ENCODE results near the gene HTR4. TPM values are rescaled to one million over a fixed set of nuclear protein-coding genes. Genes with fewer than 3 reads are reported as not detected.

Gene HTR4
- total RNA-seq, 6 donors from 2014 or later, result 0.09 TPM; not detected in 5

GRCh38 chr5:148523139-148523538, 131.2 kb downstream of the HTR4 start:
- no peaks in the 10 kb centered on the region for H3K27me3 ChIP-seq
- H3K4me1 ChIP-seq, result no peaks in the 10 kb centered on the region
- DNase-seq, result no peak
- TF ChIP-seq, protein P1, sequence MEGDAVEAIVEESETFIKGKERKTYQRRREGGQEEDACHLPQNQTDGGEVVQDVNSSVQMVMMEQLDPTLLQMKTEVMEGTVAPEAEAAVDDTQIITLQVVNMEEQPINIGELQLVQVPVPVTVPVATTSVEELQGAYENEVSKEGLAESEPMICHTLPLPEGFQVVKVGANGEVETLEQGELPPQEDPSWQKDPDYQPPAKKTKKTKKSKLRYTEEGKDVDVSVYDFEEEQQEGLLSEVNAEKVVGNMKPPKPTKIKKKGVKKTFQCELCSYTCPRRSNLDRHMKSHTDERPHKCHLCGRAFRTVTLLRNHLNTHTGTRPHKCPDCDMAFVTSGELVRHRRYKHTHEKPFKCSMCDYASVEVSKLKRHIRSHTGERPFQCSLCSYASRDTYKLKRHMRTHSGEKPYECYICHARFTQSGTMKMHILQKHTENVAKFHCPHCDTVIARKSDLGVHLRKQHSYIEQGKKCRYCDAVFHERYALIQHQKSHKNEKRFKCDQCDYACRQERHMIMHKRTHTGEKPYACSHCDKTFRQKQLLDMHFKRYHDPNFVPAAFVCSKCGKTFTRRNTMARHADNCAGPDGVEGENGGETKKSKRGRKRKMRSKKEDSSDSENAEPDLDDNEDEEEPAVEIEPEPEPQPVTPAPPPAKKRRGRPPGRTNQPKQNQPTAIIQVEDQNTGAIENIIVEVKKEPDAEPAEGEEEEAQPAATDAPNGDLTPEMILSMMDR (IDR thresholded peaks at IDR 0.05), result no peak
- TF ChIP-seq EP300 (IDR thresholded peaks at IDR 0.05) (no peak), POLR2A (IDR thresholded peaks at IDR 0.05) (no peak), POLR2AphosphoS5 (IDR thresholded peaks at IDR 0.05) (no peak)
- H3K27ac ChIP-seq, result no peak overlapping the region
- 71 to 76% methylated on average over 5 of the region's 5 CpGs for WGBS, 2 donors
- ATAC-seq (ENCODE audit: low FRiP score in 2 of 2), result no peak
- no peak overlapping the region for H3K4me3 ChIP-seq
- no peaks in the 10 kb centered on the region for H3K36me3 ChIP-seq
- no peaks in the 10 kb centered on the region for H3K9me3 ChIP-seq

GRCh38 chr5:148515460-148515859, 138.9 kb downstream of the HTR4 start:
- DNase-seq (no peak), ATAC-seq (ENCODE audit: low FRiP score in 2 of 2) (no peak)
- peaks cover 0 to 3% (median 0%) of the 10 kb centered on the region in 4 donors for H3K9me3 ChIP-seq
- H3K27ac ChIP-seq, result no peak overlapping the region
- TF ChIP-seq POLR2A (IDR thresholded peaks at IDR 0.05), result no peak
- no peak for TF ChIP-seq EP300 (IDR thresholded peaks at IDR 0.05)
- TF ChIP-seq POLR2AphosphoS5 (IDR thresholded peaks at IDR 0.05), result no peak
- TF ChIP-seq, protein P1 (IDR thresholded peaks at IDR 0.05), result no peak
- no peak overlapping the region for H3K4me3 ChIP-seq
- 80 to 90% methylated on average over 2 of the region's 2 CpGs for WGBS, 2 donors
- H3K4me1 ChIP-seq, result no peaks in the 10 kb centered on the region
- no peaks in the 10 kb centered on the region for H3K27me3 ChIP-seq
- no peaks in the 10 kb centered on the region for H3K36me3 ChIP-seq

DNA sequence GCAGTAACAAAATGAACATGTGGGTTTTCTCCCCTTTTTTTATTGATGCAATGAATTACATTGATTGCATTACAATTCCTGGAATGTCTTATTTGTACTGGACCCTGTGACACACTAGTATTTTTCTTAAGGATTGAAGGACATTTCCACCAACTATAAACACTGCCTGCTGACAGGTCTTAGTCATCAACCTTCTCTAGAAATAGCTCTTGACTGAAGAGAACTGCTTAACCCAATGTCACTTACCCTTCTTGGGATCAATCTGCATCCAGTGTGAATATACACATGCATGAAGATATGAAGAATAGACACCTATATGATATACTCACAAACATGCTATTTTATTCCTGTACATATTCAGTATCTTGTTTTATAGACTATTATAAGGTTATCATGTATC, 140.0 kb downstream of the HTR4 start:
- ATAC-seq (ENCODE audit: low FRiP score in 2 of 2), result no peak
- no peak for DNase-seq
- Histone ChIP-seq H3K27me3 (no peaks in the 10 kb centered on the region), H3K4me3 (no peak overlapping the region), H3K9me3 (peaks cover 0 to 3% (median 0%) of the 10 kb centered on the region in 4 donors), H3K27ac (no peak overlapping the region), H3K36me3 (no peaks in the 10 kb centered on the region), H3K4me1 (no peaks in the 10 kb centered on the region)
- TF ChIP-seq, protein P1 (IDR thresholded peaks at IDR 0.05), result no peak
- TF ChIP-seq POLR2AphosphoS5 (IDR thresholded peaks at IDR 0.05), result no peak
- TF ChIP-seq EP300 (IDR thresholded peaks at IDR 0.05), result no peak
- TF ChIP-seq POLR2A (IDR thresholded peaks at IDR 0.05), result no peak

- Histone ChIP-seq H3K27me3 (no peaks in the 10 kb centered on the region), H3K36me3 (no peaks in the 10 kb centered on the region), H3K4me1 (no peaks in the 10 kb centered on the region), H3K27ac (no peak overlapping the region), H3K4me3 (no peak overlapping the region), H3K9me3 (peaks cover 0 to 3% (median 0%) of the 10 kb centered on the region in 4 donors)
- DNase-seq (no peak), ATAC-seq (ENCODE audit: low FRiP score in 2 of 2) (no peak)
- TF ChIP-seq, protein P1 (IDR thresholded peaks at IDR 0.05), result no peak
- no peak for TF ChIP-seq EP300 (IDR thresholded peaks at IDR 0.05)
- TF ChIP-seq POLR2AphosphoS5 (IDR thresholded peaks at IDR 0.05), result no peak
- TF ChIP-seq POLR2A (IDR thresholded peaks at IDR 0.05), result no peak
- WGBS, 2 donors, result 91 to 95% methylated on average over 9 of the region's 9 CpGs
Measured at GRCh38 chr5:148512498-148512897, 141.8 kb downstream of the HTR4 start.

DNA sequence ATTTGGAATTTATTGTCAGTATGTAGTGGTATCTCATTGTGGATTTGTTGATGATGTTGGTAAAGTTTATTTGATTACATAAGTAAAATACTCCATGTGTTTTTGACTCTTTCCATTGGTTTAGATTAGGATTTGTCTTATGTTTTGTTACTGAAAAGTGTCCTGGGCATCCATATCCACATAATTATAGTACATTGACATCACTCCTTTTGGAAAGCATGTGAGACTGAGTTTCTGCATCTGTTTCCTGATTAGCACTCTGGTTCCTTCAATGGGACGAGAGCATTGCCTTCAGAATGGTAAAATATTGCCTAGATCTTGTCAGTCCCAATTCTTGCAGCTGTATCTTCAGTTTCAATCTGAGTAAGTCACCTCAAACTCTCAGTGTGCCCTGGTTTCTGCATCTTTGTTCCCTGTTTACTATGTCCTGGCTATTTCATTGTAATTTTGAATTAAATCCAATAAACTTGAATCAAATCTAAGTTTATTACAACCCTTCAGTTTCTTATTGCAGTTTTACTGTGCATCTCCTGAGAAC, 142.4 kb downstream of the HTR4 start:
- Histone ChIP-seq H3K27me3 (no peaks in the 10 kb centered on the region), H3K4me3 (no peak overlapping the region), H3K27ac (no peak overlapping the region), H3K9me3 (peaks cover 0 to 3% (median 0%) of the 10 kb centered on the region in 4 donors), H3K36me3 (no peaks in the 10 kb centered on the region), H3K4me1 (no peaks in the 10 kb centered on the region)
- 26 to 39% methylated on average over 1 of the region's 1 CpG for WGBS, 2 donors
- no peak for ATAC-seq (ENCODE audit: low FRiP score in 2 of 2)
- TF ChIP-seq, protein P1 (IDR thresholded peaks at IDR 0.05), result no peak
- TF ChIP-seq EP300 (IDR thresholded peaks at IDR 0.05) (no peak), POLR2AphosphoS5 (IDR thresholded peaks at IDR 0.05) (no peak), POLR2A (IDR thresholded peaks at IDR 0.05) (no peak)
- no peak for DNase-seq
